Activated naive CD4-positive, alpha-beta T cell treated with anti-CD3 and anti-CD28 coated beads, Interleukin-2, amount 10 ng/mL, durations not matched to agents 7 days and 5 days (primary cell): ENCODE results near the gene NCK1.
"Not testable (repeated sequence)": the region's sequence is repeated elsewhere in the genome, so short reads cannot be mapped to it uniquely, and the experiment has no call there.

Experiments used
- CTCF ChIA-PET: fragments of 350-600 bp; sonication (Branson Sonifier 250); formaldehyde crosslinking; loops from one replicate; lab custom pipeline; 2021; ENCODE audit warnings: antibody characterized with exemption; lab: Charles Lee
- DNase-seq: peaks from one replicate; pipeline ENCODE4 v3.0.0-alpha.2; 2020
- H3K27ac Mint-ChIP-seq: one replicate; pipeline ENCODE4 v1.8.0; 2021; ENCODE audit warnings: mild to moderate bottlenecking, moderate library complexity, mixed read lengths
- H3K27me3 Mint-ChIP-seq: one replicate; pipeline ENCODE4 v1.8.0; 2021; ENCODE audit warnings: mild to moderate bottlenecking, mixed read lengths
- H3K36me3 Mint-ChIP-seq: one replicate; pipeline ENCODE4 v1.8.0; 2021; ENCODE audit warnings: mixed read lengths
- H3K4me1 Mint-ChIP-seq: one replicate; pipeline ENCODE4 v1.8.0; 2021; ENCODE audit warnings: mixed read lengths
- H3K4me3 Mint-ChIP-seq: one replicate; pipeline ENCODE4 v1.8.0; 2021; ENCODE audit warnings: mild to moderate bottlenecking, moderate library complexity, mixed read lengths
- H3K9me3 Mint-ChIP-seq: one replicate; pipeline ENCODE4 v1.8.0; 2021; ENCODE audit warnings: mixed read lengths

NCK1 gene

DNA sequence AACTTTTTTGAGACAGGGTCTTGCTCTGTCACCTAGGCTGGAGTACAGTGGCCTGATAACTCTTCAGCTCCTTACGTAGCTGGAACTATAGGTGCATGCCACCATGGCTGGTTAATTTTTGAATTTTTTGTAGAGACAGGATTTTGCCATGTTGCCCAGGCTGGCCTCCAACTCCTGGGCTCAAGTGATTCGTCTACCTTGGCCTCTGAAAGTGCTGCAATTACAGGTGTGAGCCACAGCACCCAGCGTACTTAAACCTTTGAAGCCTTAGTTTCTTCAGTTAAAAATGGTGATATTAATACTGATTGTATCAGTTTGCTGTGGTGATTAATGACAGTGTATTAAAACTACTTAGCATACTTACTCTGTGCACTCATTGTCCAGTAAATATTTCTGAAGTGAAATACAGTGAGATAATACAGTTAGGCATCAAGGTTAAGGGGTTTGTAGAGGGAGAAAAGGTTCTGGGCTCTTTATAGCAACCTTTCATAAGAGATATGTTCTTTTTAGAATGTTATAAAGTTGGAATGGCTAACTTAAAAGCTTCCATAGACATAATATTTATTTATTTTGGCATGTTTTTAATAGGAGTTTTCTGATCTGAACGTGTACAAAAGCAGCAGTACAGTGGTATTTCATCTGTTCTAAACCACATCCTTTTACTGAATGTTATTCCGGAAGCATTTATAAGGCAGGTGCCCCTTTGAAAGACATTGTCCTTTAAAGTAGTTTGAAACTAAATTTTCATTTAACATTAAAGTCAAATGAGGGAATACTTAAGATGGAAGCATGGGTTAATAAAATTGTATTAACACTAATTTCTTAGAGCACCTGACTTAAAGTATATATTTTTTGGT is 23.6 kb downstream of the NCK1 start:
- Mint-ChIP-seq H3K36me3 (peaks cover 38% of the 10 kb centered on the region), H3K4me3 (peak overlapping the region; percentile 50), H3K27me3 (no peaks in the 10 kb centered on the region), H3K4me1 (peaks cover 60% of the 10 kb centered on the region), H3K27ac (peak overlapping the region; percentile 81), H3K9me3 (peaks cover 5% of the 10 kb centered on the region)
- CTCF ChIA-PET = interaction anchor here (0.8 kb wide), 1 partner anchor 133 kb away, joined by 3 read pairs; the partner anchor contains the start of gene STAG1
- no peak for DNase-seq

DNA sequence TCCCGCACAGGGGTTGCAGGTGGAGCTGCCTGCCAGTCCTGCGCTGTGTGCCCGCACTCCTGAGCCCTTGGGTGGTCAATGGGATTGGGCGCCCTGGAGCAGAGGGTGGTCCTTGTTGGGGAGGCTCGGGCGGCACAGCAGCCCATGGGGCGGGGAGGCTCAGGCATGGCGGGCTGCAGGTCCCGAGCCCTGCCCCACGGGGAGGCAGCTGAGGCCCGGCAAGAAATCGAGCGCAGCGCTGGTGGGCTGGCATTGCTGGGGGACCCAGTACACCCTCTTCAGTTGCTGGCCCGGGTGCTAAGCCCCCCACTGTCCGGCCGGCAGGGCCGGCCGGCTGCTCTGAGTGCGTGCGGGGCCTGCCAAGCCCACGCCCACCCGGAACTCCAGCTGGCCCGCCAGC is 27.9 kb downstream of the NCK1 start:
- Mint-ChIP-seq H3K4me1 (peaks cover 40% of the 10 kb centered on the region), H3K4me3 (no peak overlapping the region), H3K36me3 (peaks cover 51% of the 10 kb centered on the region), H3K9me3 (peaks cover 21% of the 10 kb centered on the region), H3K27me3 (no peaks in the 10 kb centered on the region), H3K27ac (no peak overlapping the region)
- no peak for DNase-seq
- CTCF ChIA-PET = no interaction called here

DNA sequence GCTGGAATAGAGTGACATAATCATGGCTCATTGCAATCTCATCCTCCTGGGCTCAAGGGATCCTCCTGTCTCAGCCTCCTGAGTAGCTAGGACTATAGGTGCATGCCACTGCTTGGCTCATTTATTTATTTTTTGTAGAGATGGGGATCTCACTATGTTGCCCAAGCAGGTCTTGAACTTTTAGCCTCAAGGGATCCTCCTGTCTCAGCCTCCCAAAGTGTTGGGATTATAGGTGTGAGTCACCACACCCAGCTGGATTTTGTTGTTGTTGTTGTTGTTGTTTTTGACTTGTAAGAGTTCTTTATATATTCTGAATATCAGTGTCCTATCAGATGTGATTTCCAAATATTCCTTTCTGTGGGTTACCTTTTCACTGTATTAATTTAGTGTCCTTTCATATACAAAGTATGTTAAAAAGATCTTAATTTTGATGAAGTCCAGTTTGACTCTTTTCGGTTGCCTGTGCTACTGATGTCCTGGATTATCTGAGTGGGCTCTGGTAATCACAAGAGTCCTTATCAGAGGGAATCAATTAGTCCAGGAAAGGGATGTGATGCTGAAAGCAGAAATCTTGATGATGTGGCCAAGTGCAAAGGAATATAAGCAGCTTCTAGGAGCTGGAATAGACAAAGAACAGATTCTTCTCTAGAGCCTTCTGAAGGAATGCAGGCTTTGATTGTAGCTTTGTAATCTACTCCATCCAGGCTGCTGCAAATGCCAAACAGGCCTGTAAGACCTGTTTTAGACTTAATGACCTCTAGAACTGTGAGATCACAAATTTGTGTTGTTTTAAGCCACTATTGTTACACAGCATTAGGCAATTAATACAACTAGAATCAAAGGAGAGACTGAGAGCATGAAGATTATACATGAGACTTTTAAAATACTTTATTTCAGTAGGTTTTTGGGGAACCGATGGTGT is 30.2 kb downstream of the NCK1 start:
- Mint-ChIP-seq H3K4me3 (no peak overlapping the region), H3K4me1 (peaks cover 21% of the 10 kb centered on the region), H3K36me3 (peaks cover 52% of the 10 kb centered on the region), H3K27me3 (no peaks in the 10 kb centered on the region), H3K9me3 (peaks cover 21% of the 10 kb centered on the region), H3K27ac (no peak overlapping the region)
- CTCF ChIA-PET = no interaction called here
- no peak for DNase-seq

DNA sequence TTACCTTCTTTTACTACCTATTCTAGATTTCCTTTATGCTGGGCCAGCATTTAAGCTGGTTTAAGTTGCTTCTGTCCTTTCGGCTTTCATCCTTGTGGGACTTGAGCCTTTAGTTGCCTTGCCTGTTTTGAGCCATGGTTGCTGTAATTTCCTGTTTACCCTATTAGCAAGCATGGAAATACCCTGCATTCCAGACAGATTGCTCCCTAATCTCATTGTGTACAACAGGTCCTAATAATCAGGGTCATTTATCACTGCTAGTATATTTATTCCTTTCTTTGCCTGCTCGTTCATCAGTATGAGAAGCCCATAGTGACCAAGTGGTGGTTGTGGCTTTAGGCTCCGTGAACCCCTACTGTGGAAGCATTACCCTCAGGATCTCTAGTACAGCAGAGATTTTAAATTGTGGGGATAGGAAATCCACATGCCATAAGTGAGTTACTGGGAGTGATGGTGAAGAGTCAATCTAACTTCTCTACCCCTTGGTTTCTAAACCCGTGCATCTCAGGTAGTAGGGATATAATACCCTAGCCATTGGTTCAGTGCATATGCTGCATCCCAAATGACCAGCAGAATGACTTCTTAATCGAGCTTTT is 31.9 kb downstream of the NCK1 start:
- CTCF ChIA-PET = no interaction called here
- peaks cover 52% of the 10 kb centered on the region for H3K36me3 Mint-ChIP-seq
- no peak for DNase-seq
- H3K4me1 Mint-ChIP-seq = peaks cover 19% of the 10 kb centered on the region
- peaks cover 21% of the 10 kb centered on the region for H3K9me3 Mint-ChIP-seq
- H3K4me3 Mint-ChIP-seq = no peak overlapping the region
- H3K27ac Mint-ChIP-seq = no peak overlapping the region
- H3K27me3 Mint-ChIP-seq = no peaks in the 10 kb centered on the region

DNA sequence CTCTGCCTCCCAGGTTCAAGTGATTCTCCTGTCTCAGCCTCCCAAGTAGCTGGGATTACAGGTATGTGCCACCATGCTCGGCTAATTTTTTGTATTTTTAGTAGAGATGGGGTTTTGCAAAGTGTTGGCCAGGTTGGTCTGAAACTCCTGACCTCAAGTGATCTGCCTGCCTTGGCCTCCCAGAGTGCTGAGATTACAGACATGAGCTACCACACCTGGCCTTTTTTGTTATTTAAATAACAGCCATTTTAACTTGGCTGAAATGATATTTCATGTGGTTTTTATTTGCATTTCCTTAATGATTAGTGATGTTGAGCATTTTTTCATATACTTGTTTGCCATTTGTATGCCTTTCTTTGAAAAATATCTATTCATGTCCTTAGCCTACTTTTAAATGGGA is 35.2 kb downstream of the NCK1 start:
- H3K36me3 Mint-ChIP-seq = peaks cover 55% of the 10 kb centered on the region
- H3K4me1 Mint-ChIP-seq = peaks cover 45% of the 10 kb centered on the region
- H3K27me3 Mint-ChIP-seq, H3K27ac Mint-ChIP-seq, H3K4me3 Mint-ChIP-seq, DNase-seq, CTCF ChIA-PET: not testable (repeated sequence)
- peaks cover 20% of the 10 kb centered on the region for H3K9me3 Mint-ChIP-seq

DNA sequence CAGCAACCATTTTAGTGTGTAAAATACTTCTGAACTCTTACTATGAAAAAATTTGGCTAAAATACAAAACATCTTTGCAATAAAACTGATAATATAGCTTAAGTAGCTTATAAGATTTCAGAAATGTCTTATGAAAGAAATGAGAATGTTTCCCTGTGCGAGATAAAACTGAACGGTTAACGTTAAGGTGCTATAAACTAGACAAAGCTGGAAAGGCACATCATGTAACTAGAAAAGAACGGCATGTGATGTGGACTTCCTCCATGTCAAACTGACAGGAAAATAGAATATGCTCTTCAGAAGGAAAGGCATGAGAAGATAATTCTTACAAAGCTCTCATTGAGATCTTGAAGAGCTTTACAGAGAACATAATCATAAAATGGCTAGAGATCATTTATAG is 36.5 kb downstream of the NCK1 start:
- Mint-ChIP-seq H3K4me3 (no peak overlapping the region), H3K9me3 (peaks cover 19% of the 10 kb centered on the region), H3K27ac (peak overlapping the region; percentile 49), H3K27me3 (no peaks in the 10 kb centered on the region), H3K36me3 (peaks cover 55% of the 10 kb centered on the region), H3K4me1 (peaks cover 44% of the 10 kb centered on the region)
- CTCF ChIA-PET = no interaction called here
- no peak for DNase-seq

DNA sequence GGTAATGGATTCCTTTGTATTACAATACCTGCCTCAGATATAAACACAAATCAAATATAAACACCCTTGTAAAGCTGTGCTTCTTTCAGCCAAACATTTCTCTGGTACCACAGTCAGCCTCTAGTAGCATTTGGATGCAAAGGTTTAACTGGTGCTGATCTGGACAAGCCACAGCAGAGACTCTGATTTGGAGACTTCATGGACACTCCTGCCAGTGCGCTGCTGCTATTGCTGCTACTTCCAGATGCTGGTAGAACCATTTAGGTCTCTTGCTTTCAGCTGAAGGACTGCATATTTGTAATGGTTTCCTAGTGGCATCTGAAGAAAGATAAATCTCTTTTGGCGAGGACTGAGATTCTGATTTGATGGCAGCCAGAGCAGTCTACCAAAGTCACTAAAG is 36.9 kb downstream of the NCK1 start:
- Mint-ChIP-seq H3K27me3 (no peaks in the 10 kb centered on the region), H3K36me3 (peaks cover 58% of the 10 kb centered on the region), H3K27ac (peak overlapping the region; percentile 49), H3K4me1 (peaks cover 42% of the 10 kb centered on the region), H3K4me3 (no peak overlapping the region), H3K9me3 (peaks cover 22% of the 10 kb centered on the region)
- DNase-seq = no peak
- CTCF ChIA-PET = no interaction called here

DNA sequence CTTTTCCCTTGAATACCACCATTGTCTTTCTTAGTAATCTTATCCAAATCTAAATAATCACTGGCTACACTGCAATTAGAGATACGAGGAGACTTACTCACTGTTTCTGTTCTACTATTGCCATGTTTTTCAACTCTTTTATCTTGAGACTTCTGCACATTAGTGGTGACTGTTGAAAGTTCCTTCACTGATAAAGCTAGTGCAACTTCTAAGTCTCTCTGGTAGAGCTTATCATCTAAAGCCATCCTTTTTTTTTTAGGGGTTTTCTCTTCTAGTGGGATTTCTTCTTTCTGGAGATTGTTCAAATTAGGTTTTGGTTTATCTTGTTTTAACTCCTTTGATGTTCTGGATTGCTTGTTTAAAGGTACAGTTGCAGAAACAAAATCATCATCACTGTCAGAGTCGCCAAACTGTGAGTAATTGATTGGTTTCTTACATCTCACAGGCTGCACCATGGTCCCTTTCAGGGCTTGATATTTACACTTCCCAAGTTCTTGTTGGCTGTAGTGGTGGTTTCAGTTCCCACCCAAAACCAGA is 37.7 kb downstream of the NCK1 start:
- DNase-seq = no peak
- H3K4me3 Mint-ChIP-seq = no peak overlapping the region
- peaks cover 37% of the 10 kb centered on the region for H3K4me1 Mint-ChIP-seq
- H3K27ac Mint-ChIP-seq = peak overlapping the region; percentile 26
- H3K9me3 Mint-ChIP-seq = peaks cover 28% of the 10 kb centered on the region
- no peaks in the 10 kb centered on the region for H3K27me3 Mint-ChIP-seq
- CTCF ChIA-PET = no interaction called here
- H3K36me3 Mint-ChIP-seq = peaks cover 57% of the 10 kb centered on the region

DNA sequence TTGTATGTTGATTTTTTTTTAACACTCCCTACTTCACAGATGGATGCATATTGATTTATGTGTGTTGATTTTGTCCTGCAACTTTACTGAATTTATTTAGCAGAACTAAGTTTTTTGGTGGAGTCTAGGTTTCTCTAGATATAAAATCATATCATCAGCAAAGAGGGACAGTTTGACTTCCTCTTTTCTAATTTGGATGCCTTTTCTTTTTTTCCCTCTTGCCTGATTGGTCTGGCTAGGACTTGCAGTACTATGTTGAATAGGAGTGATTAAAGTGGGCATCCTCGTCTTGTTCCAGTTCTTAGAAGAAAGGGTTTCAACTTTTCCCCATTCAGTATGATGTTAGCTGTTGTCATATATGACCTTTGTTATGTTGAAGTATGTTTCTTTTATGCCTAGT is 38.7 kb downstream of the NCK1 start:
- H3K27me3 Mint-ChIP-seq, H3K27ac Mint-ChIP-seq, DNase-seq, H3K4me3 Mint-ChIP-seq, CTCF ChIA-PET: not testable (repeated sequence)
- Mint-ChIP-seq H3K4me1 (peaks cover 37% of the 10 kb centered on the region), H3K9me3 (peaks cover 34% of the 10 kb centered on the region), H3K36me3 (peaks cover 63% of the 10 kb centered on the region)

DNA sequence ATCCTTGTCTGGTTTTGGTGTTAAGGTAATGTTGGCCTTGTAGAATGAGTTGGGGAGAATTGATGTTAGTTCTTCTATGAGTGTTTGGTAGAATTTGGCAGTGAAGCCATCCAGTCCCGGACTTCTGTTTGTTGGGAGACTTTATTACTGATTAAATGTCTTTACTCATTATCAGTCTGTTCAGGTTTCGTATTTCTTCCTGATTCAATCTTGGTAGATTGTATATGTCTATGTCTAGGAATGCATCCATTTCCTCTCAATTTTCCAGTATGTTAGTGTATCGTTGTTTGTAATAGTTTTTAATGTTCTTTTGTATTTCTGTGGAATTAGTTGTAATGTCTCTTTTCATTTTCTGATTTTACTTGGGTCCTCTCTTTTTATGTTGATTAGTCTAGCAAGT is 39.4 kb downstream of the NCK1 start:
- H3K36me3 Mint-ChIP-seq = peaks cover 63% of the 10 kb centered on the region
- H3K27ac Mint-ChIP-seq = no peak overlapping the region
- peaks cover 38% of the 10 kb centered on the region for H3K4me1 Mint-ChIP-seq
- no peaks in the 10 kb centered on the region for H3K27me3 Mint-ChIP-seq
- peaks cover 36% of the 10 kb centered on the region for H3K9me3 Mint-ChIP-seq
- DNase-seq = no peak
- no peak overlapping the region for H3K4me3 Mint-ChIP-seq
- CTCF ChIA-PET = no interaction called here

DNA sequence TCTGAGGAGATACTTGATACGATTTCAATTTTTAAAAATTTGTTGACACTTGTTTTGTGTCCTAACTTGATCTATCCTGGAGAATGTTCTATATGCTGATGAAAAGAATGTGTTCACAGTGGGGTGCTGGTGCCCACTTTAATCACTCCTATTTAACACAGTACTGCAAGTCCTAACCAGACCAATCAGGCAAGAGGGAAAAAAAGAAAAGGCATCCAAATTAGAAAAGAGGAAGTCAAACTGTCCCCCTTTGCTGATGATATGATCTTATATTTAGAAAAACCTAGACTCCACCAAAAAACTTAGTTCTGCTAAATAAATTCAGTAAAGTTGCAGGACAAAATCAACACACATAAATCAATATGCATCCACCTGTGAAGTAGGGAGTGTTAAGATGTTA is 40.5 kb downstream of the NCK1 start:
- not testable (repeated sequence) for DNase-seq, H3K27ac Mint-ChIP-seq, H3K4me3 Mint-ChIP-seq, H3K27me3 Mint-ChIP-seq
- Mint-ChIP-seq H3K36me3 (peaks cover 63% of the 10 kb centered on the region), H3K4me1 (peaks cover 45% of the 10 kb centered on the region), H3K9me3 (peaks cover 36% of the 10 kb centered on the region)
- CTCF ChIA-PET = interaction anchor here (1.0 kb wide), 1 partner anchor 39 kb away, joined by 3 read pairs; no protein-coding TSS in a partner anchor

DNA sequence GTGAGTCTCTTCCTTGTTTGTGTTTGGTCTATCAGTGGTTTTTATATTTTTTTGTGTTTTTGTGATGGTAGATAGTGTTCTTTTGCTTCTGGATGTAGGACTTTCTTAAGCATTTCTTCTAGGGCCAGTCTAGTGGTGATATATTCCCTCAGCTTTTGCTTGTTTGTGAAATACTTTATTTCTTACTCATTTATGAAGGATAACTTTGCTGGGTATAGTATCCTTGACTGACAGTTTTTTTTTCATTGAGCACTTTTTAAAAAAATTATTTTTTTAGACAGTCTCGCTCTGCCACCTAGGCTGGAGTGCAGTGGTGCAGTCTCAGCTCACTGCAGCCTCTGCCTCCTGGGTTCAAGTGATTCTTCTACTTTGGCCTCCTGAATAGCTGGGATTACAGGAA is 41.9 kb downstream of the NCK1 start:
- Mint-ChIP-seq H3K36me3 (peaks cover 60% of the 10 kb centered on the region), H3K9me3 (peaks cover 36% of the 10 kb centered on the region), H3K4me3 (no peak overlapping the region), H3K27ac (no peak overlapping the region), H3K4me1 (peaks cover 50% of the 10 kb centered on the region), H3K27me3 (no peaks in the 10 kb centered on the region)
- CTCF ChIA-PET = no interaction called here
- DNase-seq = no peak

DNA sequence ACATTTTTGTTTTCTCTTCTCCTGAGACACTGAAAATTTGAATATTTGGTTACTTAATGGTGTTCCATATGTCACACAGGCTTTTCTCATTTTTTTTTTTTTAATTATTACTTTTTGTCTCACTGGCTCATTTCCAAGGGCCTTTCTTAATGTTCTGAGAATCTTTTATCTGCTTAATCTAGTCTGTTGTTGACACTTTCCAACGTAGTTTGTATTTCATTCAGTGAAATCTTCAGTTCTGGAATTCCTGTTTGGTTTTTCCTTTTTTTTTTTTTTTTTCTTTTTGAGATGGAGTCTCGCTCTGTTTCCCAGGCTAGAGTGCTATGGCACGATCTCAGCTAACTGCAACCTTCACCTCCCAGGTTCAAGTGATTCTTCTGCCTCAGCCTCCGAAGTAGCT is 42.7 kb downstream of the NCK1 start:
- Mint-ChIP-seq H3K27ac (no peak overlapping the region), H3K4me1 (peaks cover 51% of the 10 kb centered on the region), H3K27me3 (no peaks in the 10 kb centered on the region), H3K4me3 (no peak overlapping the region), H3K36me3 (peaks cover 53% of the 10 kb centered on the region), H3K9me3 (peaks cover 36% of the 10 kb centered on the region)
- DNase-seq = no peak
- CTCF ChIA-PET = no interaction called here

DNA sequence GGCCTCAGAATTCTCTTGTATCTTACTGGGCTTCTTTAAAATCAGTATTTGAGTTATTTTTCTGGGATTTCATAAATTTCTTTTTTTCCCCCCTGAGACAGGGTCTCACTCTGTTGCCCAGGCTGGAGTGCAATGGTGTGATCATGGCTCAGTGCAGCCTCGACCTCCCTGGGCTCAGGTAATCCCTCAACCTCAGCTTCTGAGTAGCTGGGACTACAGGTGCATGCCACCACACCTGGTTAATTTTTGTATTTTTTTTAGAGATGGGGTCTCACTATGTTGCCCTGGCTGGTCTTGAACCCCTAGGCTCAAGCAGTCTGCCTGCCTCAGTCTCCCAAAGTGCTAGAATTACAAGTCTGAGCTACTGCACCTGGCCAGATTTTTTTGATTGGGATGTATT is 43.5 kb downstream of the NCK1 start:
- Mint-ChIP-seq H3K9me3 (peaks cover 32% of the 10 kb centered on the region), H3K27ac (no peak overlapping the region), H3K4me3 (no peak overlapping the region), H3K36me3 (peaks cover 45% of the 10 kb centered on the region), H3K27me3 (no peaks in the 10 kb centered on the region), H3K4me1 (peaks cover 43% of the 10 kb centered on the region)
- DNase-seq = no peak
- CTCF ChIA-PET = no interaction called here
